Naive thymus-derived CD4-positive, alpha-beta T cell (primary cell): Measurements from ENCODE around the gene TOB1. TPM values are rescaled to one million over a fixed set of nuclear protein-coding genes. Genes with fewer than 3 reads are reported as not detected.
A peak's percentile ranks its signal among the peaks of the same experiment; 100 is the strongest.

ENCODE experiments used
- ATAC-seq: fragments of 150-1000 bp; cut with Tn5 transposase; 2 replicates; pipeline ENCODE4 v1.10.0; 2021; ENCODE audit warnings: mild to moderate bottlenecking, moderate library complexity
- CTCF ChIA-PET: fragments of 350-600 bp; sonication (Branson Sonifier 250); formaldehyde crosslinking; loops from one replicate; lab custom pipeline; 2021; ENCODE audit warnings: antibody characterized with exemption; lab: Charles Lee
- POLR2A ChIA-PET: fragments of 350-600 bp; sonication (Branson Sonifier 250); formaldehyde crosslinking; loops from one replicate; lab custom pipeline; 2021; ENCODE audit warnings: antibody characterized with exemption, inconsistent platforms; lab: Charles Lee
- DNase-seq, 9 donors: peaks; one replicate each; pipeline versions ENCODE4 v3.0.0 to v3.0.0-alpha.2; 2020 to 2022; ENCODE audit warnings: mixed read lengths in 1 of 9
- H3K27ac ChIP-seq: one replicate; pipeline ENCODE4 v1.7.0; 2013; ENCODE audit warnings: mild to moderate bottlenecking, low read depth, low read length, moderate library complexity
- H3K27me3 ChIP-seq, 2 donors: one replicate each; pipeline ENCODE4 v1.7.0; 2013; ENCODE audit warnings: low read length in 2 of 2, mild to moderate bottlenecking in 2 of 2, moderate library complexity in 2 of 2; ENCODE audit not compliant: control insufficient read depth in 2 of 2, insufficient read depth in 2 of 2
- H3K36me3 ChIP-seq, 3 experiments: 1 replicate in 2 of 3; 2 replicates in 1 of 3; pipeline ENCODE4 v1.7.0; 2013; ENCODE audit warnings: low read length in 3 of 3, mild to moderate bottlenecking in 3 of 3, moderate library complexity in 1 of 3; ENCODE audit not compliant: insufficient read depth in 3 of 3, control insufficient read depth in 2 of 3
- H3K4me1 ChIP-seq, 2 donors: one replicate each; pipeline ENCODE4 v1.7.0; 2013; ENCODE audit warnings: low read length in 2 of 2, mild to moderate bottlenecking in 2 of 2, moderate library complexity in 1 of 2; ENCODE audit not compliant: control insufficient read depth in 2 of 2, insufficient read depth in 2 of 2
- H3K4me3 ChIP-seq: 2 replicates; pipeline ENCODE4 v1.7.0; 2013; ENCODE audit warnings: mild to moderate bottlenecking, low read length
- H3K9me3 ChIP-seq, 3 experiments: 1 replicate in 2 of 3; 2 replicates in 1 of 3; pipeline ENCODE4 v1.7.0; 2013; ENCODE audit warnings: low read length in 3 of 3; ENCODE audit not compliant: control insufficient read depth in 2 of 3
- H3K27ac Mint-ChIP-seq, 9 donors: one replicate each; pipeline ENCODE4 v1.8.0; 2020 to 2022; ENCODE audit warnings: mixed read lengths in 9 of 9, mild to moderate bottlenecking in 8 of 9, moderate library complexity in 5 of 9, inconsistent platforms in 2 of 9
- H3K27me3 Mint-ChIP-seq, 5 donors: one replicate each; pipeline ENCODE4 v1.8.0; 2021 to 2022; ENCODE audit warnings: mixed read lengths in 5 of 5, mild to moderate bottlenecking in 1 of 5
- H3K36me3 Mint-ChIP-seq, 5 donors: one replicate each; pipeline ENCODE4 v1.8.0; 2020 to 2022; ENCODE audit warnings: mixed read lengths in 5 of 5, mild to moderate bottlenecking in 3 of 5, inconsistent platforms in 1 of 5
- H3K4me1 Mint-ChIP-seq, 7 donors: one replicate each; pipeline ENCODE4 v1.8.0; 2020 to 2022; ENCODE audit warnings: mixed read lengths in 7 of 7, mild to moderate bottlenecking in 3 of 7, inconsistent platforms in 1 of 7
- H3K4me3 Mint-ChIP-seq, 10 donors: one replicate each; pipeline ENCODE4 v1.8.0; 2020 to 2022; ENCODE audit warnings: mild to moderate bottlenecking in 10 of 10, mixed read lengths in 10 of 10, moderate library complexity in 6 of 10, inconsistent platforms in 2 of 10
- H3K9me3 Mint-ChIP-seq, 11 donors: one replicate each; pipeline ENCODE4 v1.8.0; 2020 to 2022; ENCODE audit warnings: mixed read lengths in 11 of 11, mild to moderate bottlenecking in 4 of 11, inconsistent platforms in 1 of 11, moderate library complexity in 1 of 11
- intact Hi-C, 2 donors: fragments of 100-400 bp; cut with micrococcal nuclease; formaldehyde crosslinking; loops; one replicate each; pipeline ENCODE4 v1.15.1; 2023
- polyA plus RNA-seq, 2 donors: library from polyadenylated mRNA; unstranded; fragments of 300-500 nt; fragmentation: Illumina TruSeq; gene quantifications; one replicate each; pipeline ENCODE4 v1.2.3, GENCODE V29; 2021
- total RNA-seq, 6 experiments: library from RNA in 5 of 6; stranded (reverse) in 5 of 6; gene quantifications; 1 replicate in 5 of 6; 2 replicates in 1 of 6; pipeline ENCODE4 v1.2.3 and lab custom pipeline; 2021 to 2026

The TOB1 gene
- total and polyA plus RNA-seq, 7 experiments from 2014 or later = 27.9 to 261 (median 131) TPM

- H3K27ac ChIP-seq = no peak overlapping the region
- intact Hi-C loops = no loop called here
- no peak overlapping the region for H3K4me3 ChIP-seq
- ChIA-PET POLR2A (interaction anchor here (0.8 kb wide), 1 partner anchor 37 kb away, joined by 3 read pairs; no protein-coding TSS in a partner anchor), CTCF (interaction anchor here (0.8 to 1.5 kb wide), 3 partner anchors 8 to 141 kb away, joined by 3 to 4 read pairs (median 3); no protein-coding TSS in a partner anchor)
- peaks cover 0 to 4% (median 0%) of the 10 kb centered on the region in 5 donors for H3K36me3 Mint-ChIP-seq
- no peak overlapping the region for H3K4me3 Mint-ChIP-seq
- ATAC-seq (no peak), DNase-seq (no peak)
- no peaks in the 10 kb centered on the region for H3K4me1 ChIP-seq
- H3K36me3 ChIP-seq = no peaks in the 10 kb centered on the region
- H3K9me3 ChIP-seq = no peaks in the 10 kb centered on the region
- no peaks in the 10 kb centered on the region for H3K27me3 ChIP-seq
- peaks cover 0 to 7% (median 0%) of the 10 kb centered on the region in 11 donors for H3K9me3 Mint-ChIP-seq
- H3K27me3 Mint-ChIP-seq = peaks cover 7 to 28% (median 15%) of the 10 kb centered on the region in 5 donors
- H3K27ac Mint-ChIP-seq = no peak overlapping the region
- H3K4me1 Mint-ChIP-seq = peaks cover 0 to 9% (median 3%) of the 10 kb centered on the region in 7 donors
Measured at GRCh38 chr17:50818921-50819657, 47.1 kb downstream of the TOB1 start.

- intact Hi-C loops = no loop called here
- no peaks in the 10 kb centered on the region for H3K36me3 Mint-ChIP-seq
- H3K27ac ChIP-seq = no peak overlapping the region
- H3K9me3 Mint-ChIP-seq = peaks cover 0 to 2% (median 0%) of the 10 kb centered on the region in 11 donors
- ATAC-seq (no peak), DNase-seq (no peak)
- ChIA-PET CTCF (interaction anchor here (0.9 to 1.5 kb wide), 2 partner anchors 9 to 23 kb away, joined by 3 to 4 read pairs; no protein-coding TSS in a partner anchor), POLR2A (no interaction called here)
- H3K4me1 ChIP-seq = no peaks in the 10 kb centered on the region
- peaks cover 6 to 34% (median 13%) of the 10 kb centered on the region in 5 donors for H3K27me3 Mint-ChIP-seq
- no peaks in the 10 kb centered on the region for H3K36me3 ChIP-seq
- H3K9me3 ChIP-seq = no peaks in the 10 kb centered on the region
- H3K27ac Mint-ChIP-seq = no peak overlapping the region
- no peak overlapping the region for H3K4me3 ChIP-seq
- no peak overlapping the region for H3K4me3 Mint-ChIP-seq
- H3K27me3 ChIP-seq = no peaks in the 10 kb centered on the region
- H3K4me1 Mint-ChIP-seq = peaks cover 0 to 9% (median 3%) of the 10 kb centered on the region in 7 donors
Measured at GRCh38 chr17:50818261-50818660, 47.9 kb downstream of the TOB1 start.

GRCh38 chr17:50817838-50818237 lies 48.3 kb downstream of the TOB1 start:
- H3K9me3 Mint-ChIP-seq = peaks cover 0 to 2% (median 0%) of the 10 kb centered on the region in 11 donors
- Histone ChIP-seq H3K27ac (no peak overlapping the region), H3K4me3 (no peak overlapping the region), H3K4me1 (no peaks in the 10 kb centered on the region), H3K27me3 (no peaks in the 10 kb centered on the region), H3K9me3 (no peaks in the 10 kb centered on the region), H3K36me3 (no peaks in the 10 kb centered on the region)
- H3K27ac Mint-ChIP-seq = no peak overlapping the region
- H3K4me1 Mint-ChIP-seq = peaks cover 0 to 9% (median 3%) of the 10 kb centered on the region in 7 donors
- intact Hi-C loops = loop anchor here in 1 of 2 donors (1.0 to 2.0 kb wide), 5 partner anchors 34 to 335 kb away; partner anchors contain the start of gene NME1
- ATAC-seq = no peak
- DNase-seq = no peak
- no peaks in the 10 kb centered on the region for H3K36me3 Mint-ChIP-seq
- POLR2A ChIA-PET = no interaction called here
- peaks cover 6 to 34% (median 13%) of the 10 kb centered on the region in 5 donors for H3K27me3 Mint-ChIP-seq
- H3K4me3 Mint-ChIP-seq = no peak overlapping the region
- CTCF ChIA-PET = interaction anchor here (1.3 to 1.5 kb wide), 2 partner anchors 9 to 34 kb away, joined by 4 to 12 read pairs; no protein-coding TSS in a partner anchor

GRCh38 chr17:50816771-50817751 lies 49.1 kb downstream of the TOB1 start:
- Histone ChIP-seq H3K27me3 (no peaks in the 10 kb centered on the region), H3K27ac (no peak overlapping the region), H3K36me3 (no peaks in the 10 kb centered on the region), H3K9me3 (no peaks in the 10 kb centered on the region), H3K4me1 (no peaks in the 10 kb centered on the region), H3K4me3 (no peak overlapping the region)
- CTCF ChIA-PET = interaction anchor here (0.7 to 1.6 kb wide), 4 partner anchors 35 to 248 kb away, joined by 3 to 12 read pairs (median 6); no protein-coding TSS in a partner anchor
- Mint-ChIP-seq H3K9me3 (peaks cover 0 to 2% (median 0%) of the 10 kb centered on the region in 11 donors), H3K36me3 (no peaks in the 10 kb centered on the region), H3K4me3 (peak overlapping the region in 3 of 10 donors; percentile 26 to 38 (median 32)), H3K4me1 (peaks cover 0 to 9% (median 3%) of the 10 kb centered on the region in 7 donors), H3K27ac (no peak overlapping the region), H3K27me3 (peaks cover 6 to 33% (median 13%) of the 10 kb centered on the region in 5 donors)
- intact Hi-C loops = loop anchor here in 1 of 2 donors (1.0 to 2.0 kb wide), 5 partner anchors 34 to 336 kb away; partner anchors contain the start of gene NME1
- ATAC-seq (peak; percentile 88), DNase-seq (peak in 8 of 9 donors; percentile 32 to 67 (median 50))
- POLR2A ChIA-PET = no interaction called here

- H3K4me3 Mint-ChIP-seq = no peak overlapping the region
- no peak for ATAC-seq
- Histone ChIP-seq H3K4me3 (no peak overlapping the region), H3K9me3 (no peaks in the 10 kb centered on the region), H3K27ac (no peak overlapping the region), H3K36me3 (no peaks in the 10 kb centered on the region), H3K27me3 (no peaks in the 10 kb centered on the region), H3K4me1 (no peaks in the 10 kb centered on the region)
- ChIA-PET POLR2A (no interaction called here), CTCF (interaction anchor here (0.6 to 1.6 kb wide), 4 partner anchors 140 to 247 kb away, joined by 3 to 9 read pairs (median 4); no protein-coding TSS in a partner anchor)
- no peak for DNase-seq
- peaks cover 0 to 9% (median 3%) of the 10 kb centered on the region in 7 donors for H3K4me1 Mint-ChIP-seq
- intact Hi-C loops = loop anchor here in 1 of 2 donors (2.0 kb wide), 1 partner anchor 33 kb away; no protein-coding TSS in a partner anchor
- H3K27ac Mint-ChIP-seq = no peak overlapping the region
- H3K27me3 Mint-ChIP-seq = peaks cover 6 to 27% (median 8%) of the 10 kb centered on the region in 5 donors
- no peaks in the 10 kb centered on the region for H3K36me3 Mint-ChIP-seq
- peaks cover 0 to 2% (median 0%) of the 10 kb centered on the region in 11 donors for H3K9me3 Mint-ChIP-seq
Measured at GRCh38 chr17:50816271-50816670, 49.9 kb downstream of the TOB1 start.

- Histone ChIP-seq H3K27me3 (no peaks in the 10 kb centered on the region), H3K4me3 (no peak overlapping the region), H3K9me3 (no peaks in the 10 kb centered on the region), H3K4me1 (no peaks in the 10 kb centered on the region), H3K27ac (no peak overlapping the region), H3K36me3 (no peaks in the 10 kb centered on the region)
- Mint-ChIP-seq H3K9me3 (peaks cover 0 to 2% (median 0%) of the 10 kb centered on the region in 11 donors), H3K4me1 (peaks cover 0 to 9% (median 3%) of the 10 kb centered on the region in 7 donors), H3K27me3 (peaks cover 6 to 30% (median 8%) of the 10 kb centered on the region in 5 donors), H3K36me3 (no peaks in the 10 kb centered on the region), H3K4me3 (no peak overlapping the region), H3K27ac (no peak overlapping the region)
- no peak for DNase-seq
- ChIA-PET POLR2A (no interaction called here), CTCF (interaction anchor here (0.6 to 1.0 kb wide), 3 partner anchors 141 to 1039 kb away, joined by 3 read pairs; no protein-coding TSS in a partner anchor)
- ATAC-seq = no peak
- intact Hi-C loops = no loop called here
Measured at GRCh38 chr17:50815400-50815799, 50.8 kb downstream of the TOB1 start.
